Amniotic epithelial cell (primary cell): Measurements from ENCODE around the gene PDCD1.
"Not testable (repeated sequence)": the region's sequence is repeated elsewhere in the genome, so short reads cannot be mapped to it uniquely, and the experiment has no call there.

Source experiments
- DNase-seq: peaks from one replicate; pipeline ENCODE4 v3.0.0-alpha.2; 2010; ENCODE audit warnings: low read depth

PDCD1 gene

GRCh38 chr2:241833756-241834526, 24.8 kb downstream of the PDCD1 start:
- not testable (repeated sequence) for DNase-seq

- DNase-seq = peak; percentile 27
Observed at GRCh38 chr2:241833101-241833663, 25.5 kb downstream of the PDCD1 start.

GRCh38 chr2:241827394-241827793, 31.3 kb downstream of the PDCD1 start:
- DNase-seq = no peak

- not testable (repeated sequence) for DNase-seq
Observed at GRCh38 chr2:241823531-241824437, 34.9 kb downstream of the PDCD1 start.

- DNase-seq = no peak
Observed at GRCh38 chr2:241822264-241822623, 36.5 kb downstream of the PDCD1 start.

- DNase-seq = no peak
Observed at GRCh38 chr2:241821460-241822263, 37.0 kb downstream of the PDCD1 start.

GRCh38 chr2:241820625-241821384, 37.9 kb downstream of the PDCD1 start:
- DNase-seq = no peak

- not testable (repeated sequence) for DNase-seq
Observed at GRCh38 chr2:241819947-241820624, 38.6 kb downstream of the PDCD1 start.

- DNase-seq = no peak
Observed at GRCh38 chr2:241818943-241819270, 39.8 kb downstream of the PDCD1 start.

- DNase-seq = no peak
Observed at GRCh38 chr2:241818229-241818942, 40.3 kb downstream of the PDCD1 start.

- not testable (repeated sequence) for DNase-seq
Observed at GRCh38 chr2:241817821-241818215, 40.9 kb downstream of the PDCD1 start.

GRCh38 chr2:241817126-241817820, 41.4 kb downstream of the PDCD1 start:
- DNase-seq = no peak

- DNase-seq = no peak
Observed at GRCh38 chr2:241816431-241817121, 42.1 kb downstream of the PDCD1 start.

GRCh38 chr2:241815477-241816430, 42.9 kb downstream of the PDCD1 start:
- DNase-seq = no peak

- DNase-seq = no peak
Observed at GRCh38 chr2:241814643-241815476, 43.8 kb downstream of the PDCD1 start.

GRCh38 chr2:241814393-241814642, 44.4 kb downstream of the PDCD1 start:
- DNase-seq = no peak
